Vagina (tissue), 2 donors: ENCODE measurements around the gene ABCA7.

Experiments used
- POLR2A ChIP-seq, 2 donors: fragments of 450-650 bp; IDR thresholded peaks; one replicate each; pipeline ENCODE4 v1.6.1; 2017; ENCODE audit warnings: antibody characterized with exemption in 2 of 2, mild to moderate bottlenecking in 2 of 2, moderate library complexity in 2 of 2
- TF ChIP-seq, protein P1 (sequence below), 3 experiments: fragments of 450-650 bp in 2 of 3; fragments of 200-600 bp in 1 of 3; sonication (generic) in 1 of 3; IDR thresholded peaks; one replicate each; pipeline ENCODE4 v1.5.1; 2017 to 2019; ENCODE audit warnings: antibody characterized with exemption in 3 of 3, mild to moderate bottlenecking in 2 of 3, moderate library complexity in 2 of 3

- TF ChIP-seq, protein P1, sequence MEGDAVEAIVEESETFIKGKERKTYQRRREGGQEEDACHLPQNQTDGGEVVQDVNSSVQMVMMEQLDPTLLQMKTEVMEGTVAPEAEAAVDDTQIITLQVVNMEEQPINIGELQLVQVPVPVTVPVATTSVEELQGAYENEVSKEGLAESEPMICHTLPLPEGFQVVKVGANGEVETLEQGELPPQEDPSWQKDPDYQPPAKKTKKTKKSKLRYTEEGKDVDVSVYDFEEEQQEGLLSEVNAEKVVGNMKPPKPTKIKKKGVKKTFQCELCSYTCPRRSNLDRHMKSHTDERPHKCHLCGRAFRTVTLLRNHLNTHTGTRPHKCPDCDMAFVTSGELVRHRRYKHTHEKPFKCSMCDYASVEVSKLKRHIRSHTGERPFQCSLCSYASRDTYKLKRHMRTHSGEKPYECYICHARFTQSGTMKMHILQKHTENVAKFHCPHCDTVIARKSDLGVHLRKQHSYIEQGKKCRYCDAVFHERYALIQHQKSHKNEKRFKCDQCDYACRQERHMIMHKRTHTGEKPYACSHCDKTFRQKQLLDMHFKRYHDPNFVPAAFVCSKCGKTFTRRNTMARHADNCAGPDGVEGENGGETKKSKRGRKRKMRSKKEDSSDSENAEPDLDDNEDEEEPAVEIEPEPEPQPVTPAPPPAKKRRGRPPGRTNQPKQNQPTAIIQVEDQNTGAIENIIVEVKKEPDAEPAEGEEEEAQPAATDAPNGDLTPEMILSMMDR (IDR thresholded peaks at IDR 0.05), result no peak
- TF ChIP-seq POLR2A (IDR thresholded peaks at IDR 0.05), result no peak
These were observed 28.0 kb upstream of the ABCA7 start for GRCh38 chr19:1011831-1012333.
